NT2/D1 (cell line): ENCODE measurements around the gene CTBP2.

Experiments
- SUZ12 ChIP-seq: IDR thresholded peaks from 2 replicates; pipeline ENCODE4 v1.6.1; 2011; ENCODE audit not compliant: insufficient read length, insufficient read depth; ENCODE audit errors: extremely low read depth
- YY1 ChIP-seq: IDR thresholded peaks from 2 replicates; pipeline ENCODE4 v1.6.1; 2011; ENCODE audit not compliant: insufficient read length, insufficient read depth
- ZNF274 ChIP-seq: IDR thresholded peaks from 2 replicates; pipeline ENCODE4 v1.6.1; 2011; ENCODE audit warnings: mild to moderate bottlenecking, low read depth, low read length

DNA sequence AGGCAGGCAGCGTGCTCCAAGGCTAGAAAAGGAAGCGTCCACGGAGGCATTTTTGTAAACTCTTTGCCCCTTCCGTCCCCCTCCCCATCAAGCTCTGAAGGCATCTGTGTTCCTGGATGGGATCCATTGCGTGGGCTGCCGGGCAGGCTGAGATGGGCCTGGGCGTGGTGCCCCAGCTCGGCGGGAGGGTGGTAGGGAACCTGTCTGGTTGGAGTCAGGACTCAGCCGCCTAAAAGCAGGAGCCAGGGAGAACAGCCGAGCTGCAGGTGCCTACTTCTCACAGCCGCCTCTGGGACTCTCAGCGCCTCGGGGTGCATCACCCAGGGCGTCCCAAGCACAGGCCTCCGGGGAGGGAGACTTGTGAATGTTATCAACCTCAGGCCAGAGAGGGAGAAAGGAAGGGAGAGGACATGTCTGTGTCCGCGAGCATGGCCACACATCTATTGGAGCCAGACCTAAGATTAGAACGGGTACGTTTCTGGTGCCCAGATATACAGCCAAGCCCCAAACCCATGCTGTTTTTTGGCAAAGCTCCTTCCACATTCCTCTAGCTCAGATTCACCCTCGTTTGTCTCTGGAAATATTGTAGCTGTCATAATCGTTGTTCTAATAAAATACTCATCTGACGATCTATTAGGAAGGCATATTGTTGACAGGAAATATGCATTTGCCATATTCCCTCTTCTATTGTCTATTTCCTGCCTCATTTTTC, 48.6 kb upstream of the CTBP2 start:
- TF ChIP-seq YY1 (no peak), ZNF274 (no peak), SUZ12 (no peak)
